ENCODE measurements around the gene JMJD4.

GRCh38 chr1:227760377-227760776, 25.3 kb upstream of the JMJD4 start:
- TF ChIP-seq CTCF (conservative IDR thresholded peaks at IDR 0.05; ENCODE audit: low read depth in 2 of 2) (no peak), EZH2phosphoT487 (IDR thresholded peaks at IDR 0.05; ENCODE audit: unreplicated experiment) (no peak), POLR2AphosphoS5 (IDR thresholded peaks at IDR 0.05; ENCODE audit: low read depth) (no peak), EZH2 (IDR thresholded peaks at IDR 0.05; ENCODE audit: low read depth, unreplicated experiment) (no peak), CREB1 (CRISPR knock-in tag; IDR thresholded peaks at IDR 0.05; ENCODE audit: low read depth) (no peak), STAT1 (IDR thresholded peaks at IDR 0.05; ENCODE audit: unreplicated experiment) (no peak), JUNB (IDR thresholded peaks at IDR 0.05; ENCODE audit: unreplicated experiment) (no peak)

Measured in GM23338 (cell line).